LNCAP (cell line): ENCODE results near the gene PRR12.

Experiments used
- CTCF ChIP-seq: fragments of 450-650 bp; IDR thresholded peaks from 2 replicates; pipeline ENCODE4 v1.5.1; 2017; ENCODE audit warnings: mild to moderate bottlenecking

PRR12 gene

DNA sequence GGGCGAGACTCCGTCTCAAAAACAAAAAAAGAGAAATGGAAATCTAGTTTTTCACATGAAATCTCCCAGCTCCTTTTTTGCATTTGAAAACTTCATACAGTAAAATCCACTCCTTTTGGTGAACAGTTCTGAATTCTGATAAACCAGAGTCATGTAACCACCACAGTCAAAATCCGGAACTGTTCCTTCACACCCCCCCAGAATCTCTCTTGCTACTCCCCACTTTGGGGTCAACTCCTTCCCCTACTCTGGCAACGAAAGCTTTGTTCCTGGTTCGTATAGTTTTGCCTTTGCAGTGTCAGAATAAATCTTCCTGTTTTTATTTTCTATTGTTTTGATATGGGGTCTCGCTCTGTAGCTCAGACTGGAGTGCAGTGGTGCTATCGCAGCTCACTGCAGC lies 39.5 kb upstream of the PRR12 start:
- no peak for TF ChIP-seq CTCF

- no peak for TF ChIP-seq CTCF
Measured at GRCh38 chr19:49552749-49553148, 38.2 kb upstream of the PRR12 start.

DNA sequence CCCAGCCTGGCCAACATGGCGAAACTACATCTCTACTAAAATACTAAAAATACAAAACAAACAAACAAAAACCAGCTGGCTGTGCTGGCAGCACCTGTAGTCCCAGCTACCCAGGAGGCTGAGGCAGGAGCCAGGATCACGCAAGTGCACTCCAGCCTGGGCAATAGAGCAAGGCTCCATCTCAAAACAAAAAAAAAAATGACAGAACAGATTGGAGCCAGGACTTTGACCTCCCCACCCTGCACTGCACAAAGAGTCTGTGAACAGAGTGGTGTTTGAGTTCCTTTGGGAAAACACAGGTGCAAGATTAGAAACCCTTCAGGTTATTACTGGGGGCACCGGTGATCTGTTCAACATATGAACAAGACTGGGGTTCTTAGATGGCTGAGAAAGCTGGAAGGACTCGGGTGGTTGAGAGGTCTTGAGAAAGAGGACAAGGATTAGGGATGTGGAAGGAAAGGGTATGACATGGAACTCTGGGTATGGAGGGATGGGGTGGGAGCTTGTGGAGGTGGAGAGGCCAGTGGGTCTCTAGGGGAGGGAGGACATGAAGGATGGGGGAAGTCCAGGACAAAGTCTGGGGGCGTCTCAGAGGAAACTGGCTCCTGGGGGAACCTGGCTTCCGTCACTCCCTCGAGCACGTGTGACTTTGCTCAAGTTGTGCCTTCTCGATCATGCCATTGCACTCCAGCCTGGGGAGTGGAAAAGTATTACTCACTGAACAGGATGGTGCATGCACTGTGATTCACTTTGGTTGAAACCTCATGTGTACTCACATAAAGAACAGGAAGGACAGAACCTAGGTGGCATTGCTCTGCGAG lies 37.3 kb upstream of the PRR12 start:
- TF ChIP-seq CTCF, result no peak

DNA sequence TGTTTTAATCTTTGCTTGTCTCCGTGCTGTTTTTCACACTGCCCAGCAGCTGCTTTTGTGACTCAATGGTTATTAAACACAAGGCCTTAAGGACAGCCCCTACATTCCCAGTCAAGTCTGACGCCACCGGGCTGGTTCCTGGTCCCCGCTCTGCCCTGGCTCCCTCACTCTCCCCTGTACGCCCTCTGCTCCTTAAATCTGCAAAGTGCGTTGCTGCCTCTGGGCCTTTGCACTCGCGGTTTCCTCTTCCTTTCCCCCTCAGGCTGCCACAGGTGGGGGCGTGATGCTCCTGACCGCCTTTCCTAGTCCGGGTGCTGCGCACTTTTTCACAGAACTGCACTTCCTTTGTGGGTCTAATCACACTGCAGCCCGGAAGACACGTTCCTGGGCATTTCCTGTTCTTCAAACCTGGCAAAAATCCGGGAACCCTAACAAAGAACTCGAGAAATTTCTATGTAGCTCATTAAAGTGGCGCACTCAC lies 36.2 kb upstream of the PRR12 start:
- no peak for TF ChIP-seq CTCF

- no peak for TF ChIP-seq CTCF
Measured at GRCh38 chr19:49555600-49556411, 35.2 kb upstream of the PRR12 start.

DNA sequence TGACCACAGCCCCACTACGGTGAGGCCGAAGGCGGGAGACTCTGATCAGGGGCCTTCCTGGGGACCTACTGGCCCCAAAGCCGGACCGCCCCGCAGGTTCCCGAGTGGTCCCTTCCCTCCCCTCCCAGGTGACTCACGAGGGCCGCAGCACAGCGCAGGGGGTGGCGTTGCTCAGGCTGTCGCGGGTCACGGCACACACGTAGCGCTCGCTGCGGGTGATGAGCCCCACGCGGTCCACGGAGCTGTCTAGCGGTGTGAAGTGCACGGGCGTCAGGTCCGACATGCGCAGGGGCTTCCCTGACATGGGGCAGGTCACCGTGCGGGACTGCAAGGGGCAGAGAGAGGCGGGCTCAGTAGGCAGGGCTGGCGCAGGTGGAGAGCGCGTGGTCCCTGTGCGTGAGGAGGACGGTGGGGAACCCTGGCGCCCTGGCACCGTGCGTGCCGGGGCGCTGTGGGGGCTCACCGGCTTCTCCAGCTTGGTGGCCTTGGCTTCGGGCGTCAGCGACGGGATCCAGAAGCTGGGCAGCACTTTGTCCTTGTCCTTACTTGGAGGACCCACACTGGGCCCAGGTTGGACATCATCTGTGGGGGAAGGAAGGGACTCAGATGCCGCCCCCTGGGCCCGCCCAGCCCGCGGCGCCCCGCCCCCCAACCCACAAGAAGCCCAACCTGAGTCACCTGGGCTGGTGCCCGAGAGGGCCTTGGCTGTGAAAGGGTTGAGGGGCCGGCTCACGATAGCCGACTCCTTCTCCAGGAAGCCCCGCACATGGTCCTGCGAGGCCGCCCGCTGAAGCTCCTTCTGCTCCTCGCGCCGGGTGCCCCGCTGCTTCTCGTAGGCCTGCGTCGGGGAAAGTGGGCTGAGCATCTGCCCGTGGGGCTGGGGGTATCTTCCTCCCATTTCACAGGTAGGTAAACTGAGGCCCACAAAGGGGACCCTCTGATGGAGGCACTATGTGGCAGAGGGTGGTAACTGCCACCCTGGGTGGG lies 34.3 kb upstream of the PRR12 start:
- TF ChIP-seq CTCF, result no peak
